HepG2 (cell line): Measurements from ENCODE around the gene TMC2. TPM values are rescaled to one million over a fixed set of nuclear protein-coding genes. Genes with fewer than 3 reads are reported as not detected.

Experiments used
- AKAP8 ChIP-seq: sonication (generic); formaldehyde crosslinking; IDR thresholded peaks from 2 replicates; pipeline ENCODE4 v1.5.1; 2020; ENCODE audit warnings: mild to moderate bottlenecking, missing genetic modification reagents
- ATM ChIP-seq: fragments of 450-650 bp; IDR thresholded peaks from 2 replicates; pipeline ENCODE4 v1.7.1; 2017; ENCODE audit warnings: mild to moderate bottlenecking, borderline replicate concordance
- E2F1 ChIP-seq: sonication (generic); formaldehyde crosslinking; IDR thresholded peaks from 2 replicates; pipeline ENCODE4 v1.5.0; 2020; ENCODE audit warnings: missing genetic modification reagents
- FOXK2 ChIP-seq: fragments of 450-650 bp; IDR thresholded peaks from 2 replicates; pipeline ENCODE4 v1.6.1; 2016
- GZF1 ChIP-seq: sonication (generic); formaldehyde crosslinking; IDR thresholded peaks from 2 replicates; pipeline ENCODE4 v1.5.1; 2020; ENCODE audit warnings: mild to moderate bottlenecking, missing genetic modification reagents
- HDAC2 ChIP-seq: sonication (generic); formaldehyde crosslinking; IDR thresholded peaks from 2 replicates; pipeline ENCODE4 v1.4.0; 2020; ENCODE audit warnings: missing genetic modification reagents
- MED8 ChIP-seq: sonication (generic); formaldehyde crosslinking; IDR thresholded peaks from 2 replicates; pipeline ENCODE4 v1.8.1; 2023; ENCODE audit warnings: mild to moderate bottlenecking, missing genetic modification reagents; ENCODE audit not compliant: insufficient replicate concordance
- MXI1 ChIP-seq: IDR thresholded peaks from 3 replicates; pipeline ENCODE4 v1.6.1; 2012; ENCODE audit warnings: low read depth, low read length, inconsistent platforms, borderline replicate concordance
- NR2F1 ChIP-seq, 2 experiments: fragments of 450-650 bp in 1 of 2; formaldehyde crosslinking in 1 of 2; IDR thresholded peaks; 2 replicates each; pipeline versions ENCODE4 v1.5.0 to v1.6.1; 2016 to 2020; ENCODE audit warnings: mild to moderate bottlenecking in 1 of 2, missing compliant biosample characterization in 1 of 2, missing genetic modification reagents in 1 of 2, moderate library complexity in 1 of 2
- SETDB1 ChIP-seq: sonication (generic); formaldehyde crosslinking; IDR thresholded peaks from 2 replicates; pipeline ENCODE4 v1.5.1; 2020; ENCODE audit warnings: missing genetic modification reagents, mild to moderate bottlenecking, borderline replicate concordance
- SRSF9 ChIP-seq: fragments of 200-400 bp; formaldehyde crosslinking; IDR thresholded peaks from 2 replicates; pipeline ENCODE4 v1.6.1; 2018; ENCODE audit warnings: borderline replicate concordance, mild to moderate bottlenecking, low read depth, low read length; ENCODE audit not compliant: insufficient read depth, poor library complexity, severe bottlenecking
- TOPORS ChIP-seq: sonication (generic); formaldehyde crosslinking; IDR thresholded peaks from 2 replicates; pipeline ENCODE4 v1.8.0; 2023; ENCODE audit warnings: mild to moderate bottlenecking, missing genetic modification reagents
- ZMYM3 ChIP-seq: sonication (generic); formaldehyde crosslinking; IDR thresholded peaks from 2 replicates; pipeline ENCODE4 v1.5.1; 2020; ENCODE audit warnings: mild to moderate bottlenecking, missing genetic modification reagents
- ZNF20 ChIP-seq: sonication (generic); formaldehyde crosslinking; IDR thresholded peaks from 2 replicates; pipeline ENCODE4 v1.4.0; 2020; ENCODE audit warnings: mild to moderate bottlenecking, moderate library complexity, missing genetic modification reagents
- ZNF205 ChIP-seq: IDR thresholded peaks from 2 replicates; pipeline ENCODE4 v1.6.1; 2018; ENCODE audit warnings: missing biosample characterization, missing genetic modification reagents
- ZNF280D ChIP-seq: sonication (generic); formaldehyde crosslinking; IDR thresholded peaks from 2 replicates; pipeline ENCODE4 v1.5.1; 2020; ENCODE audit warnings: mild to moderate bottlenecking, missing genetic modification reagents
- ZNF383 ChIP-seq: sonication (generic); formaldehyde crosslinking; IDR thresholded peaks from 2 replicates; pipeline ENCODE4 v1.4.0; 2020; ENCODE audit warnings: missing genetic modification reagents, mild to moderate bottlenecking, borderline replicate concordance
- ZNF790 ChIP-seq: sonication (generic); formaldehyde crosslinking; IDR thresholded peaks from 2 replicates; pipeline ENCODE4 v1.8.0; 2022; ENCODE audit warnings: missing genetic modification reagents, mild to moderate bottlenecking, borderline replicate concordance
- ZSCAN9 ChIP-seq: IDR thresholded peaks from 2 replicates; pipeline ENCODE4 v1.6.1; 2016; ENCODE audit warnings: borderline replicate concordance
- polyA plus RNA-seq, 8 experiments: library from polyadenylated mRNA; depleted of rRNA in 3 of 8; stranded (reverse) in 7 of 8; unstranded in 1 of 8; fragments of >200 nt; fragmentation: Illumina TruSeq in 4 of 8; extraction: Trizol in 4 of 8; gene quantifications; 2 replicates each; pipeline versions ENCODE4 v1.2.1 to v1.2.3, GENCODE V29; 2011 to 2016; ENCODE audit warnings: low read depth in 4 of 8, missing spikeins in 1 of 8, mixed read lengths in 1 of 8; ENCODE audit not compliant: insufficient read depth in 1 of 8
- total RNA-seq, 5 experiments: library from RNA; depleted of rRNA; stranded (reverse); fragments of >200 nt; fragmentation: Illumina TruSeq; extraction: Trizol; gene quantifications; 2 replicates each; pipeline ENCODE4 v1.2.3, GENCODE V29; 2016; ENCODE audit warnings: low read depth in 1 of 5
- TF ChIP-seq, protein P1 (sequence below): IDR thresholded peaks from 2 replicates; pipeline ENCODE4 v1.6.1; 2016; ENCODE audit warnings: low read depth
- TF ChIP-seq, protein P2 (sequence below): sonication (generic); formaldehyde crosslinking; IDR thresholded peaks from 2 replicates; pipeline ENCODE4 v1.5.0; 2020; ENCODE audit warnings: mild to moderate bottlenecking, missing genetic modification reagents

Gene TMC2
- total and polyA plus RNA-seq, 2 of the 13 experiments (the other 11 are each of a cell fraction or from before 2014, with no cell fraction given): not detected

DNA sequence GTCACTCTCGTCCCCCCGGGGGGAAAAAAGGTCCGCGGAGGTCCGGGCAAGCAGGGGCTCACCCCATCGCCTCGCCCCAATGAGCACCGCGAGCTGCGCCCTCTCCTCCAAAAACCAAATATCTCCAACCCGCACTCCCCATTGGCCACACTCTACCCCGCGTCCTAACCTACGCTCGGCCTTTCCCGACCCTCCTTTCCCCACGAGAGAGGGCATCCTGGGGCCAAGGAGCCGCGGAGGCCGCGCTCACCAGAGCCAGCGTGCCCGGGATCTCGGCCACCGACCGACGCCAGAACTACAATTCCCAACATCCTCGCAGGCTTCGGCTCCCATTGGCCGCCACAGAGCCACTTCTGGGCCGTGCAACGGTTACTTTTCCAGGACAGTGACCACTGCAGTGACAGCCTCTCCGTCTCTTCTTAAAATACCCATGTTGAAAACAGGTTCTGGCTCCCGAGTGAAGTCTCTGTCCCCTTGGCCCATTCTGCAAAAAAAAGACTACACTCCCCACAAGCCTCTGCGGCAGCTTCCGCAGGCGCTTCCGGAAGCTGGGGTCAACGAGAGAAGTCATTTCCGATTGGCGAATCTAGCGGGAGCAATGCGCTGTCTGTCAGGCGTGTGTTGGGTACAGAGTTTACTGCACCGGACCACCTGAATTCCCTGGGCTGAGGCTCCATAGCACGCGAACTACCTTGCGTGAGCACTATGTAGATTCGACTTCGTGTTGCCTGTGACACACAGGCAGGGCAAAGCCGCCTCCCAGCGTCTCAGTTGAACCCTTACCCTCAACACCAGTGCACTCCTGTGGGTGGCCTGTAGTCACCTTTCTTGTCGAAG, 27.5 kb upstream of the TMC2 start, which contains the start of gene ZNF343 (continued):
- TF ChIP-seq AKAP8 (CRISPR knock-in tag): no peak
- TF ChIP-seq SETDB1 (CRISPR knock-in tag): no peak
- no peak; the same call in 1 of the 2 replicates for TF ChIP-seq ZNF790 (CRISPR knock-in tag)
- TF ChIP-seq TOPORS (CRISPR knock-in tag): peak; percentile 68
- TF ChIP-seq MED8 (CRISPR knock-in tag): peak; percentile 64
- peak; percentile 71; the same call in 1 of the 2 replicates for TF ChIP-seq E2F1 (CRISPR knock-in tag)
- TF ChIP-seq MXI1: peak; percentile 85; the same call in 1 of the 3 replicates
- peak; percentile 65; the same call in 1 of the 2 replicates for TF ChIP-seq ZMYM3
- no peak for TF ChIP-seq ATM
- TF ChIP-seq NR2F1 (CRISPR knock-in tag; IDR thresholded peaks at IDR 0.05): 0 out of 4 replicates have a peak, but pooled peaks of 1 of the 2 experiments have one; percentile 7
- TF ChIP-seq SRSF9: no peak
- TF ChIP-seq ZSCAN9: peak; percentile 87; the same call in 1 of the 2 replicates
- TF ChIP-seq, protein P1, sequence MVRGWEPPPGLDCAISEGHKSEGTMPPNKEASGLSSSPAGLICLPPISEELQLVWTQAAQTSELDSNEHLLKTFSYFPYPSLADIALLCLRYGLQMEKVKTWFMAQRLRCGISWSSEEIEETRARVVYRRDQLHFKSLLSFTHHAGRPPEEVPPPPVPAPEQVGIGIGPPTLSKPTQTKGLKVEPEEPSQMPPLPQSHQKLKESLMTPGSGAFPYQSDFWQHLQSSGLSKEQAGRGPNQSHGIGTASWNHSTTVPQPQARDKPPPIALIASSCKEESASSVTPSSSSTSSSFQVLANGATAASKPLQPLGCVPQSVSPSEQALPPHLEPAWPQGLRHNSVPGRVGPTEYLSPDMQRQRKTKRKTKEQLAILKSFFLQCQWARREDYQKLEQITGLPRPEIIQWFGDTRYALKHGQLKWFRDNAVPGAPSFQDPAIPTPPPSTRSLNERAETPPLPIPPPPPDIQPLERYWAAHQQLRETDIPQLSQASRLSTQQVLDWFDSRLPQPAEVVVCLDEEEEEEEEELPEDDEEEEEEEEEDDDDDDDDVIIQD (CRISPR knock-in tag): no peak
- TF ChIP-seq HDAC2 (CRISPR knock-in tag): peak; percentile 72
- TF ChIP-seq, protein P2, sequence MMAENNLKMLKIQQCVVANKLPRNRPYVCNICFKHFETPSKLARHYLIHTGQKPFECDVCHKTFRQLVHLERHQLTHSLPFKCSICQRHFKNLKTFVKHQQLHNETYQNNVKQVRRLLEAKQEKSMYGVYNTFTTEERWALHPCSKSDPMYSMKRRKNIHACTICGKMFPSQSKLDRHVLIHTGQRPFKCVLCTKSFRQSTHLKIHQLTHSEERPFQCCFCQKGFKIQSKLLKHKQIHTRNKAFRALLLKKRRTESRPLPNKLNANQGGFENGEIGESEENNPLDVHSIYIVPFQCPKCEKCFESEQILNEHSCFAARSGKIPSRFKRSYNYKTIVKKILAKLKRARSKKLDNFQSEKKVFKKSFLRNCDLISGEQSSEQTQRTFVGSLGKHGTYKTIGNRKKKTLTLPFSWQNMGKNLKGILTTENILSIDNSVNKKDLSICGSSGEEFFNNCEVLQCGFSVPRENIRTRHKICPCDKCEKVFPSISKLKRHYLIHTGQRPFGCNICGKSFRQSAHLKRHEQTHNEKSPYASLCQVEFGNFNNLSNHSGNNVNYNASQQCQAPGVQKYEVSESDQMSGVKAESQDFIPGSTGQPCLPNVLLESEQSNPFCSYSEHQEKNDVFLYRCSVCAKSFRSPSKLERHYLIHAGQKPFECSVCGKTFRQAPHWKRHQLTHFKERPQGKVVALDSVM (CRISPR knock-in tag): 0 out of 2 replicates have a peak, but pooled peaks have one; percentile 15
- TF ChIP-seq GZF1 (CRISPR knock-in tag): no peak; the same call in 1 of the 2 replicates
- TF ChIP-seq ZNF383 (CRISPR knock-in tag): no peak
- peak; percentile 67 for TF ChIP-seq ZNF205 (CRISPR knock-in tag)
- TF ChIP-seq ZNF20 (CRISPR knock-in tag): peak; percentile 95
- TF ChIP-seq ZNF280D (CRISPR knock-in tag): peak; percentile 85; the same call in 1 of the 2 replicates
- TF ChIP-seq FOXK2: no peak
